Sigmoid colon (tissue), 4 donors: ENCODE measurements around the gene TSPAN16.

Source experiments
- CTCF ChIP-seq, 4 experiments: fragments of 450-650 bp in 3 of 4; fragments of 200-600 bp in 1 of 4; IDR thresholded peaks; one replicate each; pipeline ENCODE4 v1.5.1; 2016 to 2019; ENCODE audit warnings: antibody characterized with exemption in 4 of 4, mild to moderate bottlenecking in 3 of 4, moderate library complexity in 2 of 4
- EP300 ChIP-seq, 4 donors: sonication (generic); formaldehyde crosslinking; IDR thresholded peaks; one replicate each; pipeline ENCODE4 v1.6.1; 2017; ENCODE audit warnings: antibody characterized with exemption in 4 of 4
- POLR2A ChIP-seq, 2 donors: fragments of 450-650 bp; IDR thresholded peaks; one replicate each; pipeline ENCODE4 v1.6.1; 2016; ENCODE audit warnings: antibody characterized with exemption in 2 of 2, mild to moderate bottlenecking in 2 of 2, moderate library complexity in 2 of 2

- TF ChIP-seq EP300 (IDR thresholded peaks at IDR 0.05) (no peak), CTCF (IDR thresholded peaks at IDR 0.05) (no peak), POLR2A (IDR thresholded peaks at IDR 0.05) (no peak)
Observed at GRCh38 chr19:11295665-11296245, at the start of gene TSPAN16.
